Hepatocyte (in vitro differentiated cells): Measurements from ENCODE around the gene ZFP36. TPM values are rescaled to one million over a fixed set of nuclear protein-coding genes. Genes with fewer than 3 reads are reported as not detected.
"Not testable (repeated sequence)": the region's sequence is repeated elsewhere in the genome, so short reads cannot be mapped to it uniquely, and the experiment has no call there.

Source experiments
- DNase-seq: peaks from one replicate; pipeline ENCODE4 v3.0.0-alpha.2; 2016; ENCODE audit warnings: low spot score
- H2AFZ ChIP-seq: fragments of 200-600 bp; sonication (generic); 2 replicates; pipeline ENCODE4 v1.6.0; 2016; ENCODE audit warnings: antibody characterized with exemption, mild to moderate bottlenecking
- H3K27ac ChIP-seq: fragments of 200-600 bp; sonication (generic); 2 replicates; pipeline ENCODE4 v1.5.1; 2016; ENCODE audit warnings: mild to moderate bottlenecking
- H3K27me3 ChIP-seq: fragments of 200-600 bp; sonication (generic); 2 replicates; pipeline ENCODE4 v1.6.1; 2016
- H3K36me3 ChIP-seq: fragments of 200-600 bp; sonication (generic); replicated peaks from 2 replicates; pipeline ENCODE4 v1.5.1; 2016; ENCODE audit warnings: low read depth; ENCODE audit not compliant: insufficient read depth
- H3K4me1 ChIP-seq: fragments of 200-600 bp; sonication (generic); 2 replicates; pipeline ENCODE4 v1.5.1; 2016; ENCODE audit warnings: mild to moderate bottlenecking, moderate library complexity; ENCODE audit not compliant: insufficient read depth
- H3K4me2 ChIP-seq: fragments of 200-600 bp; sonication (generic); 2 replicates; pipeline ENCODE4 v1.6.0; 2016
- H3K4me3 ChIP-seq: fragments of 200-600 bp; sonication (generic); 2 replicates; pipeline ENCODE4 v1.5.1; 2016; ENCODE audit warnings: mild to moderate bottlenecking
- H3K79me2 ChIP-seq: fragments of 200-600 bp; sonication (generic); 2 replicates; pipeline ENCODE4 v1.6.0; 2017; ENCODE audit warnings: mild to moderate bottlenecking
- H3K9me2 ChIP-seq: fragments of 200-600 bp; sonication (generic); replicated peaks from 2 replicates; pipeline ENCODE4 v1.6.0; 2017; ENCODE audit warnings: mild to moderate bottlenecking; ENCODE audit not compliant: insufficient read depth
- H3K9me3 ChIP-seq: fragments of 200-600 bp; sonication (generic); 2 replicates; pipeline ENCODE4 v1.5.1; 2016; ENCODE audit warnings: low read depth, mild to moderate bottlenecking
- H4K20me1 ChIP-seq: fragments of 200-600 bp; sonication (generic); 2 replicates; pipeline ENCODE4 v1.6.0; 2016; ENCODE audit warnings: mild to moderate bottlenecking; ENCODE audit not compliant: insufficient read depth, poor library complexity, severe bottlenecking
- EZH2 ChIP-seq: fragments of 200-600 bp; sonication (generic); IDR thresholded peaks from 2 replicates; pipeline ENCODE4 v1.6.1; 2016; ENCODE audit warnings: antibody characterized with exemption, mild to moderate bottlenecking, borderline replicate concordance
- EZH2phosphoT487 ChIP-seq: fragments of 200-600 bp; sonication (generic); IDR thresholded peaks from one replicate; pipeline ENCODE4 v1.6.1; 2018; ENCODE audit warnings: antibody characterized with exemption, mild to moderate bottlenecking, low read depth, moderate library complexity; ENCODE audit not compliant: unreplicated experiment, severe bottlenecking
- WGBS: methylation state at CpG from one replicate; pipeline ENCODE4 v1.1.6; 2016; ENCODE audit warnings: low lambda C conversion rate; ENCODE audit errors: missing lambda C conversion rate; 5-methylcytosine and 5-hydroxymethylcytosine counted together
- microRNA-seq: library from miRNA; unstranded; fragments of <30 nt; microRNA quantifications from one replicate; pipeline ENCODE4, GENCODE V29; 2017
- polyA plus RNA-seq: library from polyadenylated mRNA; unstranded; fragments of >200 nt; fragmentation: Nextera tagmentation; extraction: Ambion mirVana; gene quantifications from 2 replicates; pipeline ENCODE4 v1.2.1, GENCODE V29; 2016
- small RNA-seq: library from RNA; depleted of rRNA; stranded (forward); fragments of <200 nt; gene quantifications from one replicate; pipeline ENCODE3, GENCODE V24; 2014
- total RNA-seq: library from RNA; depleted of rRNA; stranded (reverse); fragments of >200 nt; gene quantifications from 2 replicates; pipeline ENCODE4 v1.2.3, GENCODE V29; 2014
- TF ChIP-seq, protein P1 (sequence below): fragments of 200-600 bp; sonication (generic); IDR thresholded peaks from 2 replicates; pipeline ENCODE4 v1.5.1; 2016; ENCODE audit warnings: antibody characterized with exemption, mild to moderate bottlenecking; ENCODE audit not compliant: poor library complexity

ZFP36 gene
- total and polyA plus RNA-seq, 2 experiments from 2014 or later, result 95.8 to 1,034 TPM

- Histone ChIP-seq H3K9me3 (no peaks in the 10 kb centered on the region), H3K36me3 (no peaks in the 10 kb centered on the region), H3K4me1 (peaks cover 19% of the 10 kb centered on the region), H4K20me1 (peaks cover 48% of the 10 kb centered on the region), H3K4me2 (peak overlapping the region; percentile 85), H3K9me2 (no peaks in the 10 kb centered on the region), H3K27ac (no peak overlapping the region), H3K4me3 (no peak overlapping the region), H2AFZ (no peak overlapping the region), H3K27me3 (no peaks in the 10 kb centered on the region), H3K79me2 (peaks cover 86% of the 10 kb centered on the region)
- 78% methylated on average over 3 of the region's 3 CpGs for WGBS
- TF ChIP-seq, protein P1, sequence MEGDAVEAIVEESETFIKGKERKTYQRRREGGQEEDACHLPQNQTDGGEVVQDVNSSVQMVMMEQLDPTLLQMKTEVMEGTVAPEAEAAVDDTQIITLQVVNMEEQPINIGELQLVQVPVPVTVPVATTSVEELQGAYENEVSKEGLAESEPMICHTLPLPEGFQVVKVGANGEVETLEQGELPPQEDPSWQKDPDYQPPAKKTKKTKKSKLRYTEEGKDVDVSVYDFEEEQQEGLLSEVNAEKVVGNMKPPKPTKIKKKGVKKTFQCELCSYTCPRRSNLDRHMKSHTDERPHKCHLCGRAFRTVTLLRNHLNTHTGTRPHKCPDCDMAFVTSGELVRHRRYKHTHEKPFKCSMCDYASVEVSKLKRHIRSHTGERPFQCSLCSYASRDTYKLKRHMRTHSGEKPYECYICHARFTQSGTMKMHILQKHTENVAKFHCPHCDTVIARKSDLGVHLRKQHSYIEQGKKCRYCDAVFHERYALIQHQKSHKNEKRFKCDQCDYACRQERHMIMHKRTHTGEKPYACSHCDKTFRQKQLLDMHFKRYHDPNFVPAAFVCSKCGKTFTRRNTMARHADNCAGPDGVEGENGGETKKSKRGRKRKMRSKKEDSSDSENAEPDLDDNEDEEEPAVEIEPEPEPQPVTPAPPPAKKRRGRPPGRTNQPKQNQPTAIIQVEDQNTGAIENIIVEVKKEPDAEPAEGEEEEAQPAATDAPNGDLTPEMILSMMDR, result no peak
- TF ChIP-seq EZH2phosphoT487 (no peak), EZH2 (no peak)
- DNase-seq, result no peak
These were observed 41.6 kb downstream of the ZFP36 start for GRCh38 chr19:39448271-39448670.

GRCh38 chr19:39449116-39449797 lies 42.6 kb downstream of the ZFP36 start:
- DNase-seq, result no peak
- H3K4me2 ChIP-seq, result no peak overlapping the region
- no peak for TF ChIP-seq EZH2phosphoT487
- no peak for TF ChIP-seq EZH2
- TF ChIP-seq, protein P1, result no peak
- H3K4me1 ChIP-seq, result peaks cover 17% of the 10 kb centered on the region
- no peak overlapping the region for H3K4me3 ChIP-seq
- H3K79me2 ChIP-seq, result peaks cover 90% of the 10 kb centered on the region
- no peaks in the 10 kb centered on the region for H3K9me2 ChIP-seq
- no peak overlapping the region for H2AFZ ChIP-seq
- no peak overlapping the region for H3K27ac ChIP-seq
- no peaks in the 10 kb centered on the region for H3K9me3 ChIP-seq
- H4K20me1 ChIP-seq, result peaks cover 52% of the 10 kb centered on the region
- no peaks in the 10 kb centered on the region for H3K27me3 ChIP-seq
- H3K36me3 ChIP-seq, result no peaks in the 10 kb centered on the region
- WGBS, result 92% methylated on average over 8 of the region's 8 CpGs

- not testable (repeated sequence) for H3K36me3 ChIP-seq, H3K27me3 ChIP-seq, DNase-seq, H3K9me3 ChIP-seq, H3K27ac ChIP-seq, H3K9me2 ChIP-seq, H2AFZ ChIP-seq, H3K4me2 ChIP-seq, H3K4me3 ChIP-seq
- peaks cover 52% of the 10 kb centered on the region for H4K20me1 ChIP-seq
- 96% methylated on average over 8 of the region's 8 CpGs for WGBS
- peaks cover 86% of the 10 kb centered on the region for H3K79me2 ChIP-seq
- H3K4me1 ChIP-seq, result peaks cover 13% of the 10 kb centered on the region
These were observed 44.6 kb downstream of the ZFP36 start for GRCh38 chr19:39451257-39451656.

Small RNA genes lying within 50 kb of the gene (microRNA-seq; reads per million reads assigned to microRNA genes)
- not detected for gene MIR4530

Small RNA genes lying within 50 kb of the gene (small RNA-seq; reads per million reads assigned to genes)
- gene MIR4530 (not detected), gene RN7SL566P (not detected)

Other genes starting within 250 kb of the ZFP36 start
- 1.6 and 2.5 TPM in 2 replicates for gene NCCRP1, start 209.9 kb upstream of the ZFP36 start, total RNA-seq
- gene NCCRP1, start 209.9 kb upstream of the ZFP36 start, polyA plus RNA-seq, result 7.0 and 13.6 TPM in 2 replicates
- 2.5 TPM in 1 of 2 replicates, not detected in the other for gene SYCN, start 202.6 kb upstream of the ZFP36 start, total RNA-seq
- 0.37 TPM in 1 of 2 replicates, not detected in the other for gene SYCN, start 202.6 kb upstream of the ZFP36 start, polyA plus RNA-seq
- not detected in 2 replicates for gene IFNL3, start 161.8 kb upstream of the ZFP36 start, total RNA-seq
- 0.26 TPM in 1 of 2 replicates, not detected in the other for gene IFNL3, start 161.8 kb upstream of the ZFP36 start, polyA plus RNA-seq
- not detected in 2 replicates for gene IFNL4, start 158.0 kb upstream of the ZFP36 start, total RNA-seq
- 0.29 TPM in 1 of 2 replicates, not detected in the other for gene IFNL4, start 158.0 kb upstream of the ZFP36 start, polyA plus RNA-seq
- gene IFNL2, start 138.5 kb upstream of the ZFP36 start, total RNA-seq, result not detected in 2 replicates
- not detected in 2 replicates for gene IFNL2, start 138.5 kb upstream of the ZFP36 start, polyA plus RNA-seq
- gene IFNL1, start 110.4 kb upstream of the ZFP36 start, total RNA-seq, result not detected in 2 replicates
- gene IFNL1, start 110.4 kb upstream of the ZFP36 start, polyA plus RNA-seq, result not detected in 2 replicates
- gene LRFN1, start 86.0 kb upstream of the ZFP36 start, total RNA-seq, result 1.1 and 2.4 TPM in 2 replicates
- gene LRFN1, start 86.0 kb upstream of the ZFP36 start, polyA plus RNA-seq, result 5.6 and 6.1 TPM in 2 replicates
- 0.32 TPM in 1 of 2 replicates, not detected in the other for gene GMFG, start 70.8 kb upstream of the ZFP36 start, total RNA-seq
- gene GMFG, start 70.8 kb upstream of the ZFP36 start, polyA plus RNA-seq, result 0.86 and 2.9 TPM in 2 replicates
- 39.2 and 54.8 TPM in 2 replicates for gene SAMD4B, start 64.4 kb upstream of the ZFP36 start, total RNA-seq
- gene SAMD4B, start 64.4 kb upstream of the ZFP36 start, polyA plus RNA-seq, result 61.0 and 66.5 TPM in 2 replicates
- gene PAF1, start 15.7 kb upstream of the ZFP36 start, total RNA-seq, result 30.4 and 42.5 TPM in 2 replicates
- 53.5 and 54.4 TPM in 2 replicates for gene PAF1, start 15.7 kb upstream of the ZFP36 start, polyA plus RNA-seq
- 18.9 and 21.4 TPM in 2 replicates for gene MED29, start 15.5 kb upstream of the ZFP36 start, total RNA-seq
- gene MED29, start 15.5 kb upstream of the ZFP36 start, polyA plus RNA-seq, result 27.9 and 38.6 TPM in 2 replicates
- 17.7 and 25.3 TPM in 2 replicates for gene PLEKHG2, start 5.8 kb downstream of the ZFP36 start, total RNA-seq
- 34.0 and 44.0 TPM in 2 replicates for gene PLEKHG2, start 5.8 kb downstream of the ZFP36 start, polyA plus RNA-seq
- 63.8 and 115 TPM in 2 replicates for gene RPS16, start 29.1 kb downstream of the ZFP36 start, total RNA-seq
- gene RPS16, start 29.1 kb downstream of the ZFP36 start, polyA plus RNA-seq, result 409 and 411 TPM in 2 replicates
- 63.7 and 71.6 TPM in 2 replicates for gene SUPT5H, start 38.7 kb downstream of the ZFP36 start, total RNA-seq
- gene SUPT5H, start 38.7 kb downstream of the ZFP36 start, polyA plus RNA-seq, result 184 and 213 TPM in 2 replicates
- gene TIMM50, start 74.0 kb downstream of the ZFP36 start, total RNA-seq, result 53.1 and 57.2 TPM in 2 replicates
- 56.4 and 61.7 TPM in 2 replicates for gene TIMM50, start 74.0 kb downstream of the ZFP36 start, polyA plus RNA-seq
- 0.16 and 1.6 TPM in 2 replicates for gene DLL3, start 92.1 kb downstream of the ZFP36 start, total RNA-seq
- gene DLL3, start 92.1 kb downstream of the ZFP36 start, polyA plus RNA-seq, result 1.1 and 1.3 TPM in 2 replicates
- gene SELENOV, start 108.3 kb downstream of the ZFP36 start, total RNA-seq, result 0.50 and 2.0 TPM in 2 replicates
- 0.98 and 2.2 TPM in 2 replicates for gene SELENOV, start 108.3 kb downstream of the ZFP36 start, polyA plus RNA-seq
- 3.4 and 3.7 TPM in 2 replicates for gene EID2B, start 126.0 kb downstream of the ZFP36 start, total RNA-seq
- gene EID2B, start 126.0 kb downstream of the ZFP36 start, polyA plus RNA-seq, result 1.0 and 2.2 TPM in 2 replicates
- 13.6 and 18.6 TPM in 2 replicates for gene EID2, start 133.3 kb downstream of the ZFP36 start, total RNA-seq
- 29.3 and 34.8 TPM in 2 replicates for gene EID2, start 133.3 kb downstream of the ZFP36 start, polyA plus RNA-seq
- not detected in 2 replicates for gene LGALS13, start 195.7 kb downstream of the ZFP36 start, total RNA-seq
- gene LGALS13, start 195.7 kb downstream of the ZFP36 start, polyA plus RNA-seq, result not detected in 2 replicates
- not detected in 2 replicates for gene LGALS16, start 249.1 kb downstream of the ZFP36 start, total RNA-seq
- gene LGALS16, start 249.1 kb downstream of the ZFP36 start, polyA plus RNA-seq, result not detected in 2 replicates